Measurements from ENCODE around the gene HTRA2.

HTRA2 gene

DNA sequence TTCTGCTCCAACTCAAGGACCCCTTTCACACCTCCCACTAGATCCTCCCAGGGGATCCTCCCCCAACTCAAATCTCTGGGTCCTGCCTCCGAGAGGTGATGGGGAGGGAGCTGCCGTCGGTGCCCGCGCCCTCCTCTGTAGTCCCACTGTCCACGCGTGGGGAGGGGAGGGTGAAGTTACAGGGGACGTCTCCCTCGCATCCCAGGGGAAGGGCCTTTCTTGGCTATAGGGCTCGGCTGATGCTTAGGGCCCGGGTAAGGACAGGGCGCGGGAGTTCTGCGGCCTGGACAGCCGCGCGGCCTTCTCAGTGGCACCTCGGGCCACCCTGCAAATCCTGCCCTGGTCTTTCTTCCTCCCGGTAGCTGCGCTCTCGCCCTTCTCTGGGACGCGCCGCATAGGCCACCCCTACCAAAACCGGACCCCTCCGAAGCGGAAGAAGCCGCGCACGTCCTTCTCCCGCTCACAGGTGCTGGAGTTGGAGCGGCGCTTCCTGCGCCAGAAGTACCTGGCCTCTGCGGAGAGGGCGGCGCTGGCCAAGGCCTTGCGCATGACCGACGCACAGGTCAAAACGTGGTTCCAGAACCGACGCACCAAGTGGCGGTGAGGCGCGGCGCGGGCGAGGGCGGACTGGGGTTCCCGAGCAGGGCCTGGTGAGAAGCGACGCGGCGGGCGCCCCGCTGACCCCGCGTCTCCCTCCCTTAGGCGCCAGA lies 14.3 kb upstream of the HTRA2 start:
- DNase-seq (ENCODE audit: insufficient read length, low spot score) (no peak), FAIRE-seq (no peak)
- no peak for TF ChIP-seq POLR2AphosphoS5 (IDR thresholded peaks at IDR 0.05; ENCODE audit: low read depth, low read length)
- TF ChIP-seq SPI1 (IDR thresholded peaks at IDR 0.05; ENCODE audit: low read depth, low read length): no peak
- no peak for TF ChIP-seq POLR2A (IDR thresholded peaks at IDR 0.05; ENCODE audit: low read depth, low read length)
- TF ChIP-seq POU2F2 (IDR thresholded peaks at IDR 0.05; ENCODE audit: low read depth, low read length): no peak
- no peak for TF ChIP-seq PAX5 (IDR thresholded peaks at IDR 0.05; ENCODE audit: insufficient read depth, low read length, severe bottlenecking)
- no peak for TF ChIP-seq TAF1 (IDR thresholded peaks at IDR 0.05; ENCODE audit: low read depth, low read length)

DNA sequence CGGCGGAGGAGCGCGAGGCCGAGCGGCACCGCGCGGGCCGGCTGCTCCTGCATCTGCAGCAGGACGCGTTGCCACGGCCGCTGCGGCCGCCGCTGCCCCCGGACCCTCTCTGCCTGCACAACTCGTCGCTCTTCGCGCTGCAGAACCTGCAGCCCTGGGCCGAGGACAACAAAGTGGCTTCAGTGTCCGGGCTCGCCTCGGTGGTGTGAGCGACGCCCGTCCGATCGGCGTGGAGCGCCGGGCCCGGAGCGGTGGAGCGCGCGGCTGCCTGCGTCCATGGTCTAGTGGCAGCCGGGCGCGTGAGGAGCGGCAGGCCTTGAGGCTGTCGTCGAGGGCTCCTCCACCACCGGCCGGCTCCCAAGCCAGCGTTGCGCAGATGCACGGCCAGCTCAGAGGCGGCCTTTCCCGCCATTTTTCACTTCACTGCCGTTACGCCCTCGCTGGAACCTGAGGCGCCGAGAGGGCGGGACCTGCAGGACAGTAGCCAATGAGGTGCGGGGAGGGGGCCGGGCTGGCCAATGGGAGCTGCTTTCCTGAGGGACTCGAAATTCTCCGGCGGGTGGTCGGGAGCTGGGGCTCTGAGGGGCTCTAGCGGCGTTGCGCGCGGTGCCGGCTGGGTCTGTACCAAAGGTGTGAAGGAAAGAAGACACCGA lies 13.6 kb upstream of the HTRA2 start:
- peak; percentile 78 for FAIRE-seq
- TF ChIP-seq TAF1 (IDR thresholded peaks at IDR 0.05; ENCODE audit: low read depth, low read length) (no peak), POU2F2 (IDR thresholded peaks at IDR 0.05; ENCODE audit: low read depth, low read length) (no peak), SPI1 (IDR thresholded peaks at IDR 0.05; ENCODE audit: low read depth, low read length) (no peak), POLR2AphosphoS5 (IDR thresholded peaks at IDR 0.05; ENCODE audit: low read depth, low read length) (no peak), POLR2A (IDR thresholded peaks at IDR 0.05; ENCODE audit: low read depth, low read length) (no peak), PAX5 (IDR thresholded peaks at IDR 0.05; ENCODE audit: insufficient read depth, low read length, severe bottlenecking) (no peak)
- peak; percentile 90 for DNase-seq (ENCODE audit: insufficient read length, low spot score)

DNA sequence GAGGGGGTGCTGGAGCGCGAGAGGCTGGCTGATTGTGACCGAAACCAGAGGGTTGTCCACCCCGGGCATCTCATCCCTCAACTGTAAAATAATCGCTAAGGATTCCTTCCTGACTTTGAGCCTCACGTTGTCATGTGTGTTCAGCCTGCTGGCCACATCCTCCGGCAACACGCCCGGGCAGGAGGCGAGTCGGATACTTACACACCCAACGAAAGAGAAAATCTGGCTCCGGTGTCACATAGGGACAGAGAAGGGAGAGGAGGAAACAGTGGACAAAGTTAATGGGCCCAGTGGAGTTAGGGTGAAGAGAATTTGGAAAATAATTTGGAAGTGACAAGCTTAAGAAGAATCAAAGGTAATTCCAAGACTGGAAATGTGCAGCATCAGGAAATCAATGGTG lies 13.1 kb upstream of the HTRA2 start:
- TF ChIP-seq POLR2AphosphoS5 (IDR thresholded peaks at IDR 0.05; ENCODE audit: low read depth, low read length) (no peak), POLR2A (IDR thresholded peaks at IDR 0.05; ENCODE audit: low read depth, low read length) (no peak), POU2F2 (IDR thresholded peaks at IDR 0.05; ENCODE audit: low read depth, low read length) (no peak), TAF1 (IDR thresholded peaks at IDR 0.05; ENCODE audit: low read depth, low read length) (no peak), PAX5 (IDR thresholded peaks at IDR 0.05; ENCODE audit: insufficient read depth, low read length, severe bottlenecking) (no peak), SPI1 (IDR thresholded peaks at IDR 0.05; ENCODE audit: low read depth, low read length) (no peak)
- peak; percentile 33 for FAIRE-seq
- DNase-seq (ENCODE audit: insufficient read length, low spot score): no peak

DNA sequence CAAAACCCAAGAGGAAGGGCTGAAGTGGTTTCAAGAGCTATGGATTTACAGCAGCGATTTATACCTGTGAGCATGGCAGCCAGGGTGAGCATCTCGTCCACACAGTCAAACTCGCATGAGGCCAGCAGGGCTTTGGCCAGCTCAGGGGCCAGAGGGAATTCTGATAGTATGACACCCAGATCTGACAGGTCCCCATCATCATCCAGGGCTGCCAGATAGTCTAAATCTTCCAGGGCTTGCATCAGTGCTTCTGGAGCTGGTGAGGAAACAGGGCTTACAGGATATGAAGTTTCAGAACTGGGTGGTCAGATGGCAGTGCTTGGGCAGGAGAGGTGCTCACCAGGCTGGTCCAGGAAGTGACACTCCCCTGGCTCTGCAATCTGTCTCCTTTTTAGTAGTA lies 7.2 kb upstream of the HTRA2 start:
- no peak for TF ChIP-seq POLR2AphosphoS5 (IDR thresholded peaks at IDR 0.05; ENCODE audit: low read depth, low read length)
- TF ChIP-seq POLR2A (IDR thresholded peaks at IDR 0.05; ENCODE audit: low read depth, low read length): no peak
- TF ChIP-seq TAF1 (IDR thresholded peaks at IDR 0.05; ENCODE audit: low read depth, low read length): no peak
- TF ChIP-seq SPI1 (IDR thresholded peaks at IDR 0.05; ENCODE audit: low read depth, low read length): no peak
- TF ChIP-seq PAX5 (IDR thresholded peaks at IDR 0.05; ENCODE audit: insufficient read depth, low read length, severe bottlenecking): no peak
- TF ChIP-seq POU2F2 (IDR thresholded peaks at IDR 0.05; ENCODE audit: low read depth, low read length): no peak
- DNase-seq (ENCODE audit: insufficient read length, low spot score) (no peak), FAIRE-seq (no peak)

DNA sequence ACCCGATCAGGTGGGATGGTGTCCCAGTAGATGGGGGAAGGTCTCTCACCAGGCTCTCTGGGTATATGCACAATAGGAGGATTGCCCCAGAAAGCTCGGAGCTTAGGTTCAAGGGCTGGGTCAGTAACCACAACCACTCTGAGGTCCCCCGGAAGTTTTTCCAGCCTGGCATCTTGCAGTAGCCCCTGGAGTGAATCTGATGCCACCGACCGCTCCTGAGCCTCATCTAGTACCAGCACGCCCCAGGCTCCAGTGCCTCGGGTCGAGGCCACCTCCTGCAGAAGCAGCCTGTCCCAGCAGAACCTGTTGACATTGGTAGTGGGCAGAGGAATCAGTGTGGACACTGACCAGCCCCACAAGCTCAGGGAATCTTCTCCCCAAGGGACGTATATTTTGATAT lies 5.7 kb upstream of the HTRA2 start:
- TF ChIP-seq SPI1 (IDR thresholded peaks at IDR 0.05; ENCODE audit: low read depth, low read length) (no peak), POLR2A (IDR thresholded peaks at IDR 0.05; ENCODE audit: low read depth, low read length) (no peak), TAF1 (IDR thresholded peaks at IDR 0.05; ENCODE audit: low read depth, low read length) (no peak), POLR2AphosphoS5 (IDR thresholded peaks at IDR 0.05; ENCODE audit: low read depth, low read length) (no peak), PAX5 (IDR thresholded peaks at IDR 0.05; ENCODE audit: insufficient read depth, low read length, severe bottlenecking) (no peak), POU2F2 (IDR thresholded peaks at IDR 0.05; ENCODE audit: low read depth, low read length) (no peak)
- FAIRE-seq: no peak
- DNase-seq (ENCODE audit: insufficient read length, low spot score): no peak

DNA sequence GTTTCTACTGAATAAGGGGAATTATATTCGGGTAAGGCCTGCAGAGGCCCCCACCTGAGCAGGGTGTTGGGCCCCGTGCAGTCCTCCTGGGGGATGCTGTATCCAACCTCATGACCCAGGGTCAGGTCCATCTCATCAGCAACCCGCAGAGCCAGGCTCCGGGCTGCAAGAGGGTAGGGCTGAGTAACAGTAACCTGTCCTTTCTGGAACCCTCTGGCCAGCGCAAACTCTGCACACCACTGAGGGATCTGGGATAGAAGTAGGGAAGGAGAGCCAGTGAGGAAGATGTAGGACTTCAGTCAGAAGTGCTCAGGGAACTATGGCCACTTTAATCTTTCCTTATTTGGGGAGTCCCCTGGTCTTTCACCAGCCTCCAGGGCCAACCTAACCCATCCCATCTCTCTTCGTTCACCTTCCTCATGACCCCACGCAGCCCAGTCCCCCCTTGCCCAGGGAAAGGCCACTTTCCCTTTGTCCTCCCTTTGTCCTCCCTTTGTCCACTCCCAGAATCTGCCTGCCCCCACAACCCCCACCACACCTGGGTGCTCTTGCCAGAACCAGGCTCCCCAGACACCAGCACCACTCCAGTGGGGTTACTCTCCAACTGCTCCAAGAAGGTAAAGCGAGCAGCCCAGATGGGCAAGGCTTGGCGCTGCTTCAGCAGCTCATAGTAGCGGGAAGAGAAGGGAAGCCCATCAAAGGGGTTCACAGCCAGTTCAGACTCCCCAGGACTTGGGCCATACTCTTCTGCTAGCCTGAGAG lies 4.6 kb upstream of the HTRA2 start:
- DNase-seq (ENCODE audit: insufficient read length, low spot score): no peak
- FAIRE-seq: no peak
- TF ChIP-seq POLR2A (IDR thresholded peaks at IDR 0.05; ENCODE audit: low read depth, low read length) (no peak; the same call in 1 of the 2 replicates), POU2F2 (IDR thresholded peaks at IDR 0.05; ENCODE audit: low read depth, low read length) (no peak), PAX5 (IDR thresholded peaks at IDR 0.05; ENCODE audit: insufficient read depth, low read length, severe bottlenecking) (no peak), SPI1 (IDR thresholded peaks at IDR 0.05; ENCODE audit: low read depth, low read length) (no peak), POLR2AphosphoS5 (IDR thresholded peaks at IDR 0.05; ENCODE audit: low read depth, low read length) (no peak), TAF1 (IDR thresholded peaks at IDR 0.05; ENCODE audit: low read depth, low read length) (no peak)

DNA sequence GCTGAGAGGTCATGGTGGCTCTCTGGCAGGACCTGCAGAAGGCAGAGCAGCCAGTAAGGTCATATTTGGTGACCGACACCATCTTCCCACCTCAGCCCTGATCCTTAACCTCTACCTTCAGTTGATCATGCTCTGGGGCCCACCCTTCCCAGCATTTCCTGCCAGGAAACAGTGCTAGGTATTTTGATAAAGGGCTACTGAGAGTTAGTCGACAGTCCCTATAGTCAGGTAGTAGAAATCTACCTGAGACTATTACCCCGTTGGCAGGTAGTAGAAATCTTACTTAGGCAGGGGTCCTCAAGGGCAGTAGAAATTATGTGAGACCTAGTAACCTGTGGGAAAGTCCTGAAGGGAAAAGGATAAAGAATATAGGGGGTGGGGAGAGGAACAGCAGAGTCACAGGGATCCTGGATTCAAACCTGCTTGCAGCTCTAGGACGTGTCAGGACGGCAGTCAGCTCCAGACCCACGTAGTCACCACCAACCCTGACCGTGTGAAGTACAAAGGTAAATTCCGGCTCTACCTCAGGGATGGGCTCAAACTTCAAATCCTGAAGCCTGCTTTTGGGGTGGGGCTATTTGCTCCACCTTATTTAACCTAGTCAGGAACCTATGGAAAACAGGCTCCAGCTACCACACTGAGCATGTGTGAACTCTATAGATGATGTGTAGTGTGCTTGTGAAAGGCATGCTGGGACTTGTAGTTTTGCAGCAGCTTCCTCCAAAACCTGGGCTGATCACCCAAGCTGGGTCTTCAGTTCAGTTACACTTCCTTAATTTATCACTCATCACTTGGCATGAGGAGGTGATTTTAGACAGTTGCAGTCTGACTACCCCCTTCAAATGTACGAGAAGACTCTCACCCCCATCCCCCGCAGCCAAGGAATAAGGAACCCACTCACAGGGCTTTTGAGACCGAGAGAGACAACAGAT lies 3.8 kb upstream of the HTRA2 start, which contains the start of gene DQX1:
TSS of gene DQX1 (minus strand) at position 515 of the 932 bp plus-strand sequence. CDS start at position 13, 502 bp downstream.
- TF ChIP-seq SPI1 (IDR thresholded peaks at IDR 0.05; ENCODE audit: low read depth, low read length) (peak; percentile 90), POLR2AphosphoS5 (IDR thresholded peaks at IDR 0.05; ENCODE audit: low read depth, low read length) (no peak), TAF1 (IDR thresholded peaks at IDR 0.05; ENCODE audit: low read depth, low read length) (no peak), POLR2A (IDR thresholded peaks at IDR 0.05; ENCODE audit: low read depth, low read length) (0 out of 2 replicates have a peak, but pooled peaks have one; percentile 27)
- FAIRE-seq (peak; percentile 75), DNase-seq (ENCODE audit: insufficient read length, low spot score) (no peak)

DNA sequence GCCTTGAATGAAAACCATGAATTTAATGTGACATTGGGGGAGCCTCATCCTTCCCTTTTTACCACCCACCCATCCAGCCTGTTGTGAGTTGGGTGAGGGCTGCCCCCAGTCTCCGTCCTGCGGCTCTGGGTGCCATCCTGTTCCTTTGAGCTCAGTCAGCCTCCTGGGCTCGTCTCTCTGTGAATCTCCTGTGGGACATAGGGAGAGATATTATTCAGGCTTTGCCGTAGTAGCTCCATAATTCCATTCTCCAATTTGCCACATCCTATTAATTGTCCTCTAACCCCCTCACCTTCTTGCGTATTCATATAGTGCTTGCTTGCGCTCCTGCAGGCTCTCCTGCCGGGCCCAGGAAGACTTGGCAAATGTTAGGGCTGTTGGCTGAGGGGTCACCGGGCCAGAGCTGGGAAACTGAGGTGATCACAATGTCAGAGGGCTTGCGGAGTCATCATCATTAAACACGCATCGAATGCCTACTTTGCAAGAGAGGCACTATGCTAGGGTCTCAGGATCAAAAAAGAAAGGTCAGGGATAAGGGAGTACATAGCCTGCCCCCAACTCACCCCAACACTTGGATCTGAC lies 3.0 kb upstream of the HTRA2 start:
- FAIRE-seq (no peak), DNase-seq (ENCODE audit: insufficient read length, low spot score) (no peak)
- TF ChIP-seq SPI1 (IDR thresholded peaks at IDR 0.05; ENCODE audit: low read depth, low read length) (no peak), PAX5 (IDR thresholded peaks at IDR 0.05; ENCODE audit: insufficient read depth, low read length, severe bottlenecking) (no peak), TAF1 (IDR thresholded peaks at IDR 0.05; ENCODE audit: low read depth, low read length) (no peak), POLR2A (IDR thresholded peaks at IDR 0.05; ENCODE audit: low read depth, low read length) (no peak; the same call in 1 of the 2 replicates), POLR2AphosphoS5 (IDR thresholded peaks at IDR 0.05; ENCODE audit: low read depth, low read length) (no peak), POU2F2 (IDR thresholded peaks at IDR 0.05; ENCODE audit: low read depth, low read length) (no peak)
